Endothelial cell of umbilical vein (primary cell): ENCODE data around the gene TMEM164.

Source experiments
- POLR2A ChIP-seq: IDR thresholded peaks from 2 replicates; pipeline ENCODE4 v1.6.1; 2012; ENCODE audit warnings: low read depth, mild to moderate bottlenecking, control low read depth, low read length
- POLR2AphosphoS5 ChIP-seq: IDR thresholded peaks from 2 replicates; pipeline ENCODE4 v1.6.1; 2012; ENCODE audit warnings: low read depth, mild to moderate bottlenecking, control low read depth, low read length, moderate library complexity; ENCODE audit not compliant: insufficient read depth
- TF ChIP-seq, protein P1 (sequence below), 2 donors: IDR thresholded peaks; 1 replicate in 1 of 2; 2 replicates in 1 of 2; pipeline ENCODE4 v1.5.1; 2011; ENCODE audit warnings: low read length in 2 of 2, mild to moderate bottlenecking in 2 of 2, moderate library complexity in 2 of 2, control low read depth in 1 of 2, inconsistent platforms in 1 of 2, low read depth in 1 of 2; ENCODE audit not compliant: insufficient read depth in 1 of 2; ENCODE audit errors: extremely low read depth in 1 of 2

DNA sequence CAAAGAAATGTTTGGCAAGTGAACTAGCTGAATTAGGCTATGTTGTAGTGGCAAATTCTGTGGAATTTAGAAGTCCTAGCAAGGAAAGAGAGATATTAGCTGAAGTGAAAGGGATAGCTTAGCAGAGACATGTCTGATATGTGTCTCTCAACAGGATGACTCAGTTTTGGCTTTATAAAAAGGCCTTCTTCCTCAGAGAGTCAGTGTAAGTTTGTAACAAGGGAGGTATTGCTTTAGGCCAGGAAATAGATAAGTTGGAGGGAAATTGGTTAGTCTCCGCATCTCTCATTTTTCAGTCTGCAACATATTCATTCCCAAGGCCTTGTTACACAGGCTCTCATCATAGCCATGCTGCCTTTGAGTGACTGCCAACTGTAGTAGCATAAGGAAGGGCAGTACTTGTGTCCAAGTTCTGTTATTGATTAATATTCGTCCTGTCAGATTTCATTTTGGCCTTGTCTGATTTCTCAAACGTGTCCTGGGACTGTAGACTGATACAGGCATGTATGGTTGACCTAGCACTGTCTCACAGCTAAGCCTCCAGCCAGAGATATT is 4.0 kb downstream of the TMEM164 start:
- TF ChIP-seq POLR2AphosphoS5 (no peak), POLR2A (no peak)
- TF ChIP-seq, protein P1, sequence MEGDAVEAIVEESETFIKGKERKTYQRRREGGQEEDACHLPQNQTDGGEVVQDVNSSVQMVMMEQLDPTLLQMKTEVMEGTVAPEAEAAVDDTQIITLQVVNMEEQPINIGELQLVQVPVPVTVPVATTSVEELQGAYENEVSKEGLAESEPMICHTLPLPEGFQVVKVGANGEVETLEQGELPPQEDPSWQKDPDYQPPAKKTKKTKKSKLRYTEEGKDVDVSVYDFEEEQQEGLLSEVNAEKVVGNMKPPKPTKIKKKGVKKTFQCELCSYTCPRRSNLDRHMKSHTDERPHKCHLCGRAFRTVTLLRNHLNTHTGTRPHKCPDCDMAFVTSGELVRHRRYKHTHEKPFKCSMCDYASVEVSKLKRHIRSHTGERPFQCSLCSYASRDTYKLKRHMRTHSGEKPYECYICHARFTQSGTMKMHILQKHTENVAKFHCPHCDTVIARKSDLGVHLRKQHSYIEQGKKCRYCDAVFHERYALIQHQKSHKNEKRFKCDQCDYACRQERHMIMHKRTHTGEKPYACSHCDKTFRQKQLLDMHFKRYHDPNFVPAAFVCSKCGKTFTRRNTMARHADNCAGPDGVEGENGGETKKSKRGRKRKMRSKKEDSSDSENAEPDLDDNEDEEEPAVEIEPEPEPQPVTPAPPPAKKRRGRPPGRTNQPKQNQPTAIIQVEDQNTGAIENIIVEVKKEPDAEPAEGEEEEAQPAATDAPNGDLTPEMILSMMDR (IDR thresholded peaks at IDR 0.05; ENCODE audit: extremely low read depth in 1 of 2, insufficient read depth in 1 of 2, low read depth in 1 of 2, low read length in 2 of 2): no peak
